HG02642 (cell line): ENCODE results near the gene HABP4.

Experiments
- ATAC-seq: cut with Tn5 transposase; IDR thresholded peaks from one replicate; pipeline ENCODE4 v1.9.1; 2021; ENCODE audit warnings: mild to moderate bottlenecking; ENCODE audit not compliant: unreplicated experiment, poor library complexity

HABP4 gene

GRCh38 chr9:96449845-96450612, at the start of gene HABP4:
Gene HABP4 (plus strand): TSS chr9:96450169. CDS start chr9:96450280, 111 bp downstream.
- ATAC-seq, result peak; percentile 95

GRCh38 chr9:96408409-96409280, 41.3 kb upstream of the HABP4 start:
- ATAC-seq, result no peak

- ATAC-seq, result no peak
Observed at GRCh38 chr9:96411129-96411838, 38.7 kb upstream of the HABP4 start.

- ATAC-seq, result no peak
Observed at GRCh38 chr9:96412174-96412913, 37.6 kb upstream of the HABP4 start.

GRCh38 chr9:96413302-96414221, 36.4 kb upstream of the HABP4 start:
- ATAC-seq, result no peak

GRCh38 chr9:96417051-96417586, 32.9 kb upstream of the HABP4 start:
- ATAC-seq, result peak; percentile 30

GRCh38 chr9:96417661-96418082, 32.3 kb upstream of the HABP4 start:
- peak; percentile 1 for ATAC-seq

GRCh38 chr9:96418083-96418919, 31.7 kb upstream of the HABP4 start, which contains the start of gene ZNF367:
Gene ZNF367 (minus strand): TSS chr9:96418370. CDS start chr9:96418032, 338 bp downstream.
- peak; percentile 72 for ATAC-seq

GRCh38 chr9:96418920-96419690, 30.9 kb upstream of the HABP4 start:
- peak; percentile 39 for ATAC-seq

GRCh38 chr9:96419691-96419969, 30.3 kb upstream of the HABP4 start:
- no peak for ATAC-seq

GRCh38 chr9:96420468-96421219, 29.3 kb upstream of the HABP4 start:
- no peak for ATAC-seq

GRCh38 chr9:96423322-96423984, 26.5 kb upstream of the HABP4 start:
- ATAC-seq, result no peak

- ATAC-seq, result no peak
Observed at GRCh38 chr9:96423985-96424336, 26.0 kb upstream of the HABP4 start.

GRCh38 chr9:96425500-96426169, 24.3 kb upstream of the HABP4 start:
- ATAC-seq, result no peak

- ATAC-seq, result no peak
Observed at GRCh38 chr9:96429732-96430131, 20.2 kb upstream of the HABP4 start.

- no peak for ATAC-seq
Observed at GRCh38 chr9:96430377-96430776, 19.6 kb upstream of the HABP4 start.
